Fibroblast of the aortic adventitia (primary cell): ENCODE results near the gene SRSF1. TPM values are rescaled to one million over a fixed set of nuclear protein-coding genes. Genes with fewer than 3 reads are reported as not detected.

ENCODE experiments used
- DNase-seq: peaks from one replicate; pipeline ENCODE4 v3.0.0-alpha.2; 2010; ENCODE audit warnings: low read depth
- H3K4me3 ChIP-seq: 2 replicates; pipeline ENCODE4 v1.5.1; 2011; ENCODE audit warnings: low read depth, mild to moderate bottlenecking, control low read depth, low read length, moderate library complexity
- CTCF ChIP-seq: IDR thresholded peaks from 2 replicates; pipeline ENCODE4 v1.5.1; 2011; ENCODE audit warnings: mild to moderate bottlenecking, low read length, control low read depth, inconsistent platforms; ENCODE audit not compliant: insufficient read depth
- total RNA-seq: library from RNA; depleted of rRNA; stranded (reverse); fragments of >200 nt; gene quantifications from 2 replicates; pipeline ENCODE4 v1.2.3, GENCODE V29; 2012; ENCODE audit warnings: low replicate concordance

The SRSF1 gene
- total RNA-seq, 1 donor = 330 TPM

- no peak for DNase-seq
- no peak for TF ChIP-seq CTCF
- H3K4me3 ChIP-seq = no peak overlapping the region
These were observed 34.1 kb upstream of the SRSF1 start for GRCh38 chr17:58041161-58041560.

GRCh38 chr17:58040386-58040785 is 33.3 kb upstream of the SRSF1 start:
- no peak for TF ChIP-seq CTCF
- DNase-seq = no peak
- no peak overlapping the region for H3K4me3 ChIP-seq

GRCh38 chr17:58039975-58040374 is 32.9 kb upstream of the SRSF1 start:
- TF ChIP-seq CTCF = no peak
- DNase-seq = no peak
- H3K4me3 ChIP-seq = no peak overlapping the region

- no peak for TF ChIP-seq CTCF
- H3K4me3 ChIP-seq = no peak overlapping the region
- DNase-seq = no peak
These were observed 25.8 kb upstream of the SRSF1 start for GRCh38 chr17:58032691-58033415.

GRCh38 chr17:58028578-58028977 is 21.5 kb upstream of the SRSF1 start:
- no peak for TF ChIP-seq CTCF
- no peak overlapping the region for H3K4me3 ChIP-seq
- DNase-seq = no peak

- no peak overlapping the region for H3K4me3 ChIP-seq
- no peak for DNase-seq
- TF ChIP-seq CTCF = no peak
These were observed 13.4 kb upstream of the SRSF1 start for GRCh38 chr17:58020401-58020800.

GRCh38 chr17:58019521-58019920 is 12.5 kb upstream of the SRSF1 start:
- no peak for DNase-seq
- H3K4me3 ChIP-seq = no peak overlapping the region
- no peak for TF ChIP-seq CTCF
